Natural killer cell treated with Interleukin-12 subunit alpha and Interleukin-12 subunit beta and Interleukin-15 and Interleukin-18, amount 100 ng/mL, for 72 hours (primary cell): ENCODE data around the gene CCDC148. TPM values are rescaled to one million over a fixed set of nuclear protein-coding genes. Genes with fewer than 3 reads are reported as not detected.
"Not testable (repeated sequence)": the region's sequence is repeated elsewhere in the genome, so short reads cannot be mapped to it uniquely, and the experiment has no call there.

Experiments
- ATAC-seq, 2 donors: fragments of 150-1000 bp; cut with Tn5 transposase in 1 of 2; sonication (Bioruptor Pico), chemical (Tn5 transposase) in 1 of 2; 2 replicates each; pipeline ENCODE4 v1.10.0; 2021
- DNase-seq: peaks from one replicate; pipeline ENCODE4 v3.0.0; 2022; ENCODE audit warnings: low spot score
- H3K27ac Mint-ChIP-seq, 2 donors: 1 replicate in 1 of 2; 2 replicates in 1 of 2; pipeline ENCODE4 v1.8.0; 2022; ENCODE audit warnings: mixed read lengths in 2 of 2, mild to moderate bottlenecking in 1 of 2, moderate library complexity in 1 of 2
- H3K27me3 Mint-ChIP-seq, 2 donors: 1 replicate in 1 of 2; 2 replicates in 1 of 2; pipeline ENCODE4 v1.8.0; 2022; ENCODE audit warnings: mixed read lengths in 2 of 2
- H3K36me3 Mint-ChIP-seq: one replicate; pipeline ENCODE4 v1.8.0; 2022; ENCODE audit warnings: mixed read lengths
- H3K4me1 Mint-ChIP-seq, 2 donors: 1 replicate in 1 of 2; 2 replicates in 1 of 2; pipeline ENCODE4 v1.8.0; 2022; ENCODE audit warnings: low read depth in 2 of 2, mixed read lengths in 2 of 2, mild to moderate bottlenecking in 1 of 2
- H3K4me3 Mint-ChIP-seq: one replicate; pipeline ENCODE4 v1.8.0; 2022; ENCODE audit warnings: mixed read lengths
- H3K9me3 Mint-ChIP-seq: 2 replicates; pipeline ENCODE4 v1.8.0; 2022; ENCODE audit warnings: mixed read lengths
- total RNA-seq, 2 donors: library from RNA; stranded (reverse); gene quantifications; one replicate each; pipeline ENCODE4 v1.2.3, GENCODE V29; 2022

CCDC148 gene
- total RNA-seq, 2 donors from 2014 or later = not detected

DNA sequence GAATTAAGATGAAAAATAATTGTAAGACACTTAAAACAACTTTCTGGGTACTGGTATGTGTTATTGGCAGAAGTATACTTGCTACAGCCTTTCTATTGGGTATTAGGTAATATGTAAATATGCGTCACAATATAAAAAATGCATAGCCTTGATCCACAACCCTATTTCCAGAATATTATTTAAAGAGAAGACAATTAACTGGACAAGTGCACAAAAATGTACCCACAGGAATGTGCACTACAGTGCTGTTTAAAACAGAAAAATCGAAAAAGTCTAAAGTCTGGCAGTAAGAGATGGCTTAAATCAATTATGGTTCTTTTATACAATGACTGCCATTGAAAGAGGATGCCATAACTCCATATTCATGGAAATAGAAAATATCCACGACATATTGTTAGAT, 205.2 kb downstream of the CCDC148 start:
- H3K9me3 Mint-ChIP-seq = peaks cover 4% of the 10 kb centered on the region
- H3K27me3 Mint-ChIP-seq = peaks cover 0 to 14% of the 10 kb centered on the region in 2 donors
- no peak for DNase-seq
- no peak overlapping the region for H3K4me3 Mint-ChIP-seq
- H3K36me3 Mint-ChIP-seq = no peaks in the 10 kb centered on the region
- H3K4me1 Mint-ChIP-seq = no peaks in the 10 kb centered on the region
- ATAC-seq = no peak
- no peak overlapping the region for H3K27ac Mint-ChIP-seq

DNA sequence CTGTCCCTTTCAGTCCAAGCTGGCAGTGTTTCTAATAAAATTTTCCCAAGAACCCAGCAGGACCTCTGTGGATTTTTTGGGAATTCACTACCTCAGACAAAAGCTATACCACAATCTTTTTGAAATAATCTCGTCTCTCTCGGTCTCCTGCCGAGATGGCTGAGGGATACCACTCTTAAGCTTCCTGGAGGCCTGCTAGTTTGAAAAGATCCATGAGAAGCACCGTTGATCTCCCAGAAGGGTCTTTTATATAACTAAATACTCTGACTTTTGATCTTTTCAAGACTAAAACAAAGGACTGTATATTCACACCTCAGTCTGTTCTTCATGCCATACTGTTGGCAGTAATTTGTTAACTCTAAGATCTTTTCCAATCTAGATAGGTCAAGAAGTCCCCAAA, 213.2 kb downstream of the CCDC148 start:
- Mint-ChIP-seq H3K4me3 (no peak overlapping the region), H3K27ac (no peak overlapping the region), H3K36me3 (no peaks in the 10 kb centered on the region), H3K9me3 (peaks cover 3% of the 10 kb centered on the region), H3K4me1 (no peaks in the 10 kb centered on the region), H3K27me3 (no peaks in the 10 kb centered on the region)
- DNase-seq (no peak), ATAC-seq (no peak)

DNA sequence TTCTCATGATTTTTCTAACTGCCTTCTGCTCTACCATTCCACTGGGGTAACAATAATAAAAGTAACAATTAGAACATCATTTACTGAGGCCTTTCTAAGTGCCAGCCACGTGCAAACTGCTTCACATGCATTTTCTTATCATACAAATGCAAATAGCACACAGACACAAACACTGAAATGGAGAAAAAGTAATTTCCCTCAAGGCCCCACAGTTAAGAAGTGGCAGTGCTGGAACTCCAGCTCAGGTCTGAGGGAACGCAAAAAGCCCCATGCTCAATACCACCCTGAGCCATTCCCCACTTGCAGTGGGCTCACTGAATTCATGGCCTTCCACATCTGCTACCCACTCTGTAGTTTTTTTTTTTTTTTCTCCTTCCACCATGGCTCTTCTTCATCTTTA, 214.3 kb downstream of the CCDC148 start:
- H3K9me3 Mint-ChIP-seq = peaks cover 3% of the 10 kb centered on the region
- H3K4me1 Mint-ChIP-seq = no peaks in the 10 kb centered on the region
- DNase-seq (no peak), ATAC-seq (no peak)
- H3K4me3 Mint-ChIP-seq = no peak overlapping the region
- no peak overlapping the region for H3K27ac Mint-ChIP-seq
- H3K36me3 Mint-ChIP-seq = no peaks in the 10 kb centered on the region
- H3K27me3 Mint-ChIP-seq = no peaks in the 10 kb centered on the region

DNA sequence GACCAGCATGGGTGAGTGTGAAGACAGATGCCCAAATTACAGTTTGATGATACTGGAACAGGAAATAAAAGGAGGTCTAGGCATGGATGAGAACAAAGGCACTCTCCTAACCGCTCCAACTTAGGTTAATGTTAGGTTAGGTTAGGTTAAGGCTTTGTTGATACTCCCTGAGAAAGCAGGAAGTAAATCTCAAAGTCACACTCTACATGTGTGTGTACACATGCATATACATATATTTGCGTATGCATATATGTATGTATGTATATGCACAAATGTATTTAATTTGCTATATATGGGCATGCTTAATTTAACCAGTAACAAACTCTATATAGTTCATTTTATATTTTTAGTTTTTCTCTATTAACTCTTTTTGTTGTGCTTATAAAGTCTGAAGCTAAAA, 215.6 kb downstream of the CCDC148 start:
- peaks cover 3% of the 10 kb centered on the region for H3K9me3 Mint-ChIP-seq
- DNase-seq = no peak
- no peak for ATAC-seq
- H3K4me1 Mint-ChIP-seq = no peaks in the 10 kb centered on the region
- no peaks in the 10 kb centered on the region for H3K36me3 Mint-ChIP-seq
- no peak overlapping the region for H3K27ac Mint-ChIP-seq
- H3K27me3 Mint-ChIP-seq = no peaks in the 10 kb centered on the region
- H3K4me3 Mint-ChIP-seq = no peak overlapping the region

DNA sequence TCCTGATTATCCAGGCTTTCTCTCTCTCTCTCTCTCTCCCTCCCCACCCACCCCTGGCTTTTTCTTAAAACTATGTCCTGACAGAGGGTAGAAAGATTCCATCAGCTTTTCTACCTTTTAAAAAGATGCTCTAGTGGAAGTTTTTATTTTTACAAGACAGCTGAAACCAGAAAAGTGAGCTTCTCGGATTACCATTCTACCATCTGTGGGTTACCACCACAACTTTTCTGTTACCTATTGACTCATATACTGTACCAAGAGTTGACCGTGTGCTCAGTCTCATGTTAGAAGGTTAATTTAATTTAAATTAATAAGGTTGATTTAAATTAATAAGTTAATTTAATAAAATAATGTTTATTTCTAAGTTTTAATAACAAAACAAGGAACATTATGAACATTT, 217.3 kb downstream of the CCDC148 start:
- peaks cover 3% of the 10 kb centered on the region for H3K9me3 Mint-ChIP-seq
- no peak overlapping the region for H3K4me3 Mint-ChIP-seq
- H3K27me3 Mint-ChIP-seq = no peaks in the 10 kb centered on the region
- ATAC-seq (no peak), DNase-seq (no peak)
- no peak overlapping the region for H3K27ac Mint-ChIP-seq
- no peaks in the 10 kb centered on the region for H3K36me3 Mint-ChIP-seq
- H3K4me1 Mint-ChIP-seq = no peaks in the 10 kb centered on the region

DNA sequence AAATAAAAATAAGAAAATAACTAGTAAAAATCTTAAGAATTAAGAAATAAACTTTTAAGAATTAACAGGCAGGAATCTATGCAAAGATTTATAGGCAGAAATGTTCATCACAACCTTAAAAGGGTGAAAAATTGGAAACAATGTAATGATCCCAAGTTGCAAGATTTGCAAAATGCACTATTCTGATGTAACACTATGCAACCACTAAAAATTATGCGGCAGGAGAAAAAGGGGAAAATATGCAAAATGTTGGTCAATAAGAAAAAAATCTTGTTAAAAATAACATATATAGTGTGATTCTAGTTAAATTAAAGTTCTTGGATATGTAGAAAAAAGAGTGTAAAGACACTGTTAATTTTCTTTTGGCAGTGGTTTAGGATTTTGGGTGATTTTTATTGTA, 222.1 kb downstream of the CCDC148 start:
- no peaks in the 10 kb centered on the region for H3K9me3 Mint-ChIP-seq
- DNase-seq (no peak), ATAC-seq (no peak)
- H3K4me3 Mint-ChIP-seq = no peak overlapping the region
- H3K4me1 Mint-ChIP-seq = no peaks in the 10 kb centered on the region
- no peaks in the 10 kb centered on the region for H3K27me3 Mint-ChIP-seq
- H3K27ac Mint-ChIP-seq = no peak overlapping the region
- no peaks in the 10 kb centered on the region for H3K36me3 Mint-ChIP-seq

DNA sequence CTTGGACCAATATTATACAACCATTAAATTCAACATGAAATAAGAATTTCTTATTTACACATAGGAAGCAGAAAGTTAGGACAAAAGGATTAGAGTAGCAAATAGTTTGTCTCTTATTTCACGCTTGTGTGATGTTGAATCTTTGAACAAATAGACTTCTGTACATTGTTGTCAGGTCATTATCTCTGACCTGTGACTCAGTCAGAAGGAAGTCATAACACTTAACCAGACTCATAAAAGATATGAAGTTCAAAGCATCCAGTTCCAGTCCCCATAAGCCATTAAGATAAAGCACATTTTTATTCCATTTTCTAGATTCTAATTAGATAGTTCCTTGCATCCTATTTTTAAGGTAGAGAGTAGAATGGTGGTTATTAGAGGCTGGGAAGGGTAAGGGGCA, 224.1 kb downstream of the CCDC148 start:
- H3K27me3 Mint-ChIP-seq = no peaks in the 10 kb centered on the region
- no peaks in the 10 kb centered on the region for H3K36me3 Mint-ChIP-seq
- H3K27ac Mint-ChIP-seq = no peak overlapping the region
- ATAC-seq (no peak), DNase-seq (no peak)
- no peaks in the 10 kb centered on the region for H3K9me3 Mint-ChIP-seq
- no peaks in the 10 kb centered on the region for H3K4me1 Mint-ChIP-seq
- H3K4me3 Mint-ChIP-seq = no peak overlapping the region

DNA sequence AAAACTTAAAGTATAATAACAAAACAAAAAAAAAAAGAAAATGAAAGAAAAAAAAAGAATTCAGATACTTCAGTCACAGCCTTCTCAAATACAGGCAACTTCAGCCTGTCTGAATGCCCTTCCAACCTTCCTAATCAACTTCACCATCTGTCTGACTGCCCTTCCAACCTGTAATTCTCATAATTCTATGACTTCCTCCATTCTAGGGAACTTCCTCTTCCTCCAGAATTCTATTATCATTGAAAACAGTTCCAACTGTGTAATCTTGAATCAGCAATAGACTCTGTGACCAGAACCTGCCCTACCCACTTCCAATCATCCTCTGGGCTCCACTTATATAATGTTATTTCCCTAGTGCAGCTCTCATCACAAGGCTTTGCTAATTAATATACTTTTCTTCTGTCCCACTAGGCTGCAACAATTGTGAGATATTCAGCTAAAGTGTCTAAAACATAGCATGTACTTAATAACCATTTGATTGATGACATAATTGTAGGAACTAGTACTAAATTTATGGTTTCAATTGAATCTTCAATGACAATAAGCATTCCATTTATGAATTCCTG, 227.5 kb downstream of the CCDC148 start:
- H3K27me3 Mint-ChIP-seq = no peaks in the 10 kb centered on the region
- ATAC-seq (no peak), DNase-seq (no peak)
- no peak overlapping the region for H3K4me3 Mint-ChIP-seq
- H3K4me1 Mint-ChIP-seq = no peaks in the 10 kb centered on the region
- no peak overlapping the region for H3K27ac Mint-ChIP-seq
- H3K36me3 Mint-ChIP-seq = no peaks in the 10 kb centered on the region
- peaks cover under 1% of the 10 kb centered on the region for H3K9me3 Mint-ChIP-seq

DNA sequence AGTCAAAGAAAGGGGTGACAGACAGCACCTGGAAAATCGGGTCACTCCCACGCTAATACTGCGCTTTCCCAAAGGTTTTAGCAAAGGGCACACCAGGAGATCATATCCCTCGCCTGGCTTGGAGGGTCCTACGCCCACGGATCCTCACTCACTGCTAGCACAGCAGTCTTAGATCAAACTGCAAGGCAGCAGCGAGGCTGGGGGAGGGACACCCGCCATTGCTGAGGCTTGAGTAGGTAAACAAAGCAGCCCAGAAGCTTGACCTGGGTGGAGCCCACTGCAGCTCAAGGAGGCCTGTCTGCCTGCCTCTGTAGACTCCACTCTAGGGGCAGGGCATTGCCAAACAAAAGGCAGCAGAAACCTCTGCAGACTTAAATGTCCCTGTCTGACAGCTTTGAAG, 233.5 kb downstream of the CCDC148 start:
- not testable (repeated sequence) for ATAC-seq, H3K27me3 Mint-ChIP-seq, H3K4me1 Mint-ChIP-seq, H3K4me3 Mint-ChIP-seq, DNase-seq, H3K36me3 Mint-ChIP-seq, H3K9me3 Mint-ChIP-seq, H3K27ac Mint-ChIP-seq

DNA sequence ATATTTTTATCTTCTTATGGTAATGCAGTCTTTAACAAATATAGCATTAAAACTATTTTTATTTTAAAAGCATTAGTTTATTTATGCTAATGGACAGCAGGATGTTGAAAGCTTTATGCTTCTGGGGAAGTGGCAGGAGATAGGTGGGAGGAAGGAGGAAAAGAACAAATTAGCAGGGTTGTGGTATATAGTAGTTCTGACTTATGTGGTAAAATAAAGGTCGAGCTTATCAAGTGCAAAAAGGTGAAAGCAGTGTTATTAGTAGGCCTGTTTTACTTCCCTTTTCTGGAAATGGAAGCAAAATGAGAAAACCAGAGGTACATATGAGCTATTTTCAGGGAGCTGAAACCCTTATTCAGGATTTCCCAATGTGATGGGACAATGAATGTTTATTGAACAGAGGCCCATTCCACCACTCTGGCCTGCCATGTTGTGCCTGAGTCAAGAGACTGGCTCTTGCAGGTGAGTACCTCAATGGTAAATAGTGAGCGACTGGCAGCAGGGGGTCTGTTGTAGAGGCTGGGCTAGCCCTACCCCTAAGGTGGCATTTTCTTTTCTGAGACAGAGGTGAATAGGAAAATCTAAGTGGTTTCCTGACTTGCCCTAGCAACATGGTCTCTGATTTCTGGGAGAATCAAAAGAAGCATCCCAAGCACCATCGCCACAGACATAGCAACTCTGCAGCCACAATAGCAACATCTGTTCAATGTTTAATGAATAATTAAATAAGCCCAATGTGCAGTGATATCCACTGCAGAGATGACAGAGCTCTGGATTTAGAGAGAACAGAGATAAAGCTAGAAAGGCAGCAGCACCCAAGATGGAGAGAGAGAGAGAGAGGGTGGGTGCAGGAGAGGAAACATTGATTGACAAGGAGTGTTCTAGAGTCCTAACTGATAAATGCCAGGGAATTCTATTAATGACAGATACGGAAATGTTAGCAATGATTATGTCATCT, 235.2 kb downstream of the CCDC148 start:
- no peak overlapping the region for H3K4me3 Mint-ChIP-seq
- H3K9me3 Mint-ChIP-seq = peaks cover 9% of the 10 kb centered on the region
- H3K4me1 Mint-ChIP-seq = no peaks in the 10 kb centered on the region
- DNase-seq = no peak
- H3K36me3 Mint-ChIP-seq = no peaks in the 10 kb centered on the region
- no peak for ATAC-seq
- no peaks in the 10 kb centered on the region for H3K27me3 Mint-ChIP-seq
- no peak overlapping the region for H3K27ac Mint-ChIP-seq

DNA sequence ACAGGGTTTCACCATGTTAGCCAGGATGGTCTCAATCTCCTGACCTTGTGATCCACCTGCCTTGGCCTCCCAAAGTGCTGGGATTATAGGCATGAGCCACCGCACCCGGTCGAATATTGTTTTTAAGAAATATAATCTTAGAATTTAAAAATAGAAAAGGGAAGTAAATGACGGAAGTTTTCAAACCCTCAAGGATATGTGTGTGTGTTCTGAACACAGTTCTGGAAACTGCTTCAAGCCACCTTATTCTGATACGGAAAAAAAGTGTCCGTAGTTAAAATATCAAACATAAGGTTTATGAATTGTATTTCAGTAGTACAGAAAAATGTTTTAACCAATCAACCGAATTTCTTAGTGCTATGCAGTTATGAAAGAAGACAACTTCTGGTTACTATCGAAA, 239.0 kb downstream of the CCDC148 start:
- H3K4me1 Mint-ChIP-seq = no peaks in the 10 kb centered on the region
- ATAC-seq (no peak), DNase-seq (no peak)
- no peak overlapping the region for H3K27ac Mint-ChIP-seq
- no peaks in the 10 kb centered on the region for H3K27me3 Mint-ChIP-seq
- no peaks in the 10 kb centered on the region for H3K36me3 Mint-ChIP-seq
- no peak overlapping the region for H3K4me3 Mint-ChIP-seq
- peaks cover 4% of the 10 kb centered on the region for H3K9me3 Mint-ChIP-seq

DNA sequence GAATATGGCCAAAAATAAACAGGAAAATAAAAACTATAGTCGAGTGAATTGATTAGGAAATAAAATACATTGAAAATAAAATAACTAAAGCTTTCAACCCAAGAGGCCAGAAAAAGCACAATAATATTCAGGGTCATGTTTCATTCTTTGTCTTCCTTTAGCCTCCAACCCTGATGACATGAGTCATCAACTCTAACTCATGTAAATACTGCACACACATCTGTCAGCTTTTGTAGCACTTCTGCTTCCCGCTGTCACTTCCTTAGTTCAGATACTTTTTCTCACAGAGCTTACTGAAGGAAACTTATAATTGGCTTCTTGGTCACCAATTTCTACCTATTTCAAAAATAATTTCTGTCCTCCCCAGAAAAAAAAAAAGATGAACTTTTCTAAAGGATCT, 242.1 kb downstream of the CCDC148 start:
- Mint-ChIP-seq H3K27ac (no peak overlapping the region), H3K4me1 (no peaks in the 10 kb centered on the region), H3K9me3 (peaks cover 2% of the 10 kb centered on the region), H3K36me3 (no peaks in the 10 kb centered on the region), H3K4me3 (no peak overlapping the region), H3K27me3 (peaks cover 0 to 8% of the 10 kb centered on the region in 2 donors)
- ATAC-seq = no peak
- no peak for DNase-seq

DNA sequence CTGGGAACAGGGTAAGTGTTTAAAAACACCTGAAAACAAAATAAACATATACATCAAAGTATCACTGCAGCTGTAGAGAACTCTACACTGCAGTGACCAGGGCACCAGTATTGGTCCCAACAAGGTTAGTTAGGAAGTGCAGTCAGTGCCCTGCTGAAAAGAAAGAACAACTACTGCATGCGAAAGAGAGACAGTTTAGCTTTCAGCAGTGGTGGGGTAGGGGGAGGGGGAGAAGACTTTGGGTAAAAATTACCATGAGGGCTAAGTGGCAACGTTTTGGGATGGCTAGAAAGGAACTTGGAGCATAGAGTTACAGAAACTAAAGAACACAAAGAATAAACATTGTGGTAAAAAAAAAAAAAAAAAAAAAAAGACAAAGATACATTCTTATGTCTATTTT, 242.8 kb downstream of the CCDC148 start:
- ATAC-seq = no peak
- Mint-ChIP-seq H3K4me3 (no peak overlapping the region), H3K36me3 (no peaks in the 10 kb centered on the region), H3K27me3 (peaks cover 0 to 8% of the 10 kb centered on the region in 2 donors), H3K9me3 (peaks cover 2% of the 10 kb centered on the region), H3K27ac (no peak overlapping the region), H3K4me1 (no peaks in the 10 kb centered on the region)
- DNase-seq = no peak

DNA sequence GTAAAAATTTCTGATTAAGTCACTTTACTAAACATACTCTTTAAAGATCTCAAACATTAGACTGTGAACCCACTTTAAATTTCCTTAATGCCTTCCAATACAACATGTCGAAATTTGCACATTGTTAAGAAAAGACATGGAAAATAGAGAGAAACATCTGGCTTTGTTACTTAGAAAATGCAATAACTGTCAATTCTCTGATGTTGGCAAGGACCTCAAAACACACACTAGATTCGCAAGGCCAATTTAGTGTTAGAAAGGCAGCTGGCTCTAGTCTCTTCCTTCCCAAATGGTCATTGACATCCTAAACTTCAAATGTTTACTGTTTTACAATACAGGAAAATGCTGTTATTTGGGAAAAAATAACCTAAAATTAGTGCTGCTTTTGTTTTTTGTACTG, 244.3 kb downstream of the CCDC148 start:
- ATAC-seq = no peak
- Mint-ChIP-seq H3K36me3 (no peaks in the 10 kb centered on the region), H3K27me3 (peaks cover 0 to 8% of the 10 kb centered on the region in 2 donors), H3K4me3 (no peak overlapping the region), H3K4me1 (no peaks in the 10 kb centered on the region), H3K27ac (no peak overlapping the region), H3K9me3 (peaks cover 2% of the 10 kb centered on the region)
- DNase-seq = no peak
